ENCODE data around the gene BDH1.

DNA sequence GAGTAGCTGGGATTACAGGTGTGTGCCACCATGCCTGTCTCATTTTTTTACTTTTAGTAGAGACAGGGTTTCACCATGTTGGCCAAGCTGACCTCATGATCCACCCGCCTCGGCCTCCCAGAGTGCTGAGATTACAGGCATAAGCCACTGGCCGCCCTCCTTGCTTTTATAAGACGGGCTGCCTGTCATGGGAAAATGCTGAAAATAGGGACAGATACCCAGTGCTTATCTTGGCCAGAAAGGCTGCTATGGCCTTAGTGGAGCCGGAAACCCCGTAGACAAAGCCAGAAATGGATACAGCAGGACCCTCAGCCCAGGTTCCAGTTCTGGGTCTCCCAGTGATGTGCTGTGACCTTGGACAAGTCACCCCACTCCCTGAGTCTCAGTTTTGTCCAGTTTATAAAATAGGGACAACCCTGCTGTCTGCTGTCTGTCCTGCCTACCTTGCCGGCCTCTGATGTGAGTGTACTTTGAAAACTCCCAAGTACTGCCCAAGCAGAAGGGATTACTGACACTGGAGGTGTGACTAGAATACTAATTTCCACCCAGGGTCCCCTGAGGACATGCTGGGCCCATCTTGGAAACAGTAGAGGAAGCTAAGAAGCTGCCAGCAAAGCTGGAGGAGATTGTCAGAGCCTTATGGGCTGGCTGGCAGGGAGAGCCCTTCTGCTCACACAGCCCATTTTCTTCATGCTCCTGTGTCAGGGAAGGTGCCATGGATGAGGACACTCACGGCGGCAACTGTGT, 59.6 kb downstream of the BDH1 start:
- TF ChIP-seq POLR2AphosphoS5 (IDR thresholded peaks at IDR 0.05; ENCODE audit: borderline replicate concordance, low read depth, low read length) = no peak
- no peak for TF ChIP-seq EZH2 (IDR thresholded peaks at IDR 0.05)
